H9 (cell line): Measurements from ENCODE around the gene MUC2. TPM values are rescaled to one million over a fixed set of nuclear protein-coding genes. Genes with fewer than 3 reads are reported as not detected.

Source experiments
- DNase-seq: peaks from one replicate; pipeline ENCODE4 v3.0.0-alpha.2; 2017
- H2AFZ ChIP-seq: one replicate; pipeline ENCODE4 v1.6.1; 2013; ENCODE audit warnings: mild to moderate bottlenecking, low read length, control low read depth, moderate library complexity
- H2AK5ac ChIP-seq: 2 replicates; pipeline ENCODE4 v1.6.1; 2013; ENCODE audit warnings: low read length, control low read depth, mixed read lengths; ENCODE audit not compliant: insufficient read length
- H2BK120ac ChIP-seq: one replicate; pipeline ENCODE4 v1.6.1; 2013; ENCODE audit warnings: low read depth, mild to moderate bottlenecking, low read length, control low read depth, inconsistent platforms; ENCODE audit not compliant: poor library complexity, severe bottlenecking
- H2BK12ac ChIP-seq: 2 replicates; pipeline ENCODE4 v1.6.1; 2013; ENCODE audit warnings: low read length, control low read depth, mixed read lengths, low read depth; ENCODE audit not compliant: insufficient read length
- H2BK15ac ChIP-seq: 2 replicates; pipeline ENCODE4 v1.6.1; 2013; ENCODE audit warnings: low read depth, low read length, control low read depth
- H2BK20ac ChIP-seq: one replicate; pipeline ENCODE4 v1.6.1; 2013; ENCODE audit warnings: low read depth, mild to moderate bottlenecking, low read length, control low read depth, inconsistent platforms; ENCODE audit not compliant: poor library complexity, severe bottlenecking
- H2BK5ac ChIP-seq: 2 replicates; pipeline ENCODE4 v1.6.1; 2013; ENCODE audit warnings: low read length, control low read depth, mixed read lengths; ENCODE audit not compliant: insufficient read length
- H3K14ac ChIP-seq: 2 replicates; pipeline ENCODE4 v1.6.1; 2013; ENCODE audit warnings: low read length, control low read depth; ENCODE audit not compliant: insufficient read depth
- H3K18ac ChIP-seq: 2 replicates; pipeline ENCODE4 v1.6.1; 2013; ENCODE audit warnings: low read depth, mild to moderate bottlenecking, mixed read lengths, low read length, control low read depth; ENCODE audit not compliant: insufficient read length
- H3K23ac ChIP-seq: 2 replicates; pipeline ENCODE4 v1.6.1; 2013; ENCODE audit warnings: low read length, control low read depth, mixed read lengths, low read depth; ENCODE audit not compliant: insufficient read length
- H3K23me2 ChIP-seq: 2 replicates; pipeline ENCODE4 v1.6.1; 2013; ENCODE audit warnings: low read depth, mild to moderate bottlenecking, mixed read lengths, low read length, control low read depth; ENCODE audit not compliant: insufficient read length, poor library complexity, severe bottlenecking
- H3K27ac ChIP-seq: 2 replicates; pipeline ENCODE4 v1.5.1; 2013; ENCODE audit warnings: low read length, control low read depth, mixed read lengths, low read depth; ENCODE audit not compliant: insufficient read length
- H3K27me3 ChIP-seq: 2 replicates; pipeline ENCODE4 v1.6.1; 2013; ENCODE audit warnings: low read length, control low read depth, inconsistent platforms; ENCODE audit not compliant: insufficient read depth
- H3K4ac ChIP-seq: 2 replicates; pipeline ENCODE4 v1.6.1; 2013; ENCODE audit warnings: low read depth, mild to moderate bottlenecking, control low read depth, inconsistent platforms, low read length, moderate library complexity
- H3K4me1 ChIP-seq: 2 replicates; pipeline ENCODE4 v1.6.1; 2013; ENCODE audit warnings: low read length, control low read depth, inconsistent platforms; ENCODE audit not compliant: insufficient read depth
- H3K4me2 ChIP-seq: 2 replicates; pipeline ENCODE4 v1.6.1; 2013; ENCODE audit warnings: low read length, control low read depth, mixed read lengths; ENCODE audit not compliant: insufficient read length, insufficient read depth
- H3K56ac ChIP-seq: 2 replicates; pipeline ENCODE4 v1.6.1; 2013; ENCODE audit warnings: low read depth, mild to moderate bottlenecking, mixed read lengths, low read length, control low read depth; ENCODE audit not compliant: insufficient read length
- H3K79me1 ChIP-seq: 2 replicates; pipeline ENCODE4 v1.6.1; 2013; ENCODE audit warnings: low read depth, mild to moderate bottlenecking, moderate library complexity, low read length, control low read depth, inconsistent platforms; ENCODE audit not compliant: insufficient read depth, poor library complexity, severe bottlenecking
- H3K79me2 ChIP-seq: 2 replicates; pipeline ENCODE4 v1.6.1; 2013; ENCODE audit warnings: low read length, control low read depth, inconsistent platforms; ENCODE audit not compliant: insufficient read depth
- H3K9ac ChIP-seq: 2 replicates; pipeline ENCODE4 v1.6.1; 2013; ENCODE audit warnings: low read length, control low read depth, mixed read lengths; ENCODE audit not compliant: insufficient read length; ENCODE audit errors: extremely low read depth
- H3K9me3 ChIP-seq: one replicate; pipeline ENCODE4 v1.6.1; 2013; ENCODE audit warnings: low read depth, low read length, inconsistent platforms; ENCODE audit not compliant: control insufficient read depth
- H3T11ph ChIP-seq: one replicate; pipeline ENCODE4 v1.6.1; 2013; ENCODE audit warnings: mild to moderate bottlenecking, low read length, control low read depth, inconsistent platforms
- H4K20me1 ChIP-seq: one replicate; pipeline ENCODE4 v1.6.1; 2013; ENCODE audit not compliant: control insufficient read depth, insufficient read length, insufficient read depth
- H4K5ac ChIP-seq: 2 replicates; pipeline ENCODE4 v1.6.1; 2013; ENCODE audit warnings: low read depth, mild to moderate bottlenecking, mixed read lengths, low read length, control low read depth; ENCODE audit not compliant: insufficient read length
- H4K8ac ChIP-seq: replicated peaks from 2 replicates; pipeline ENCODE4 v1.6.1; 2013; ENCODE audit warnings: low read length, control low read depth, mixed read lengths, low read depth; ENCODE audit not compliant: insufficient read length
- H4K91ac ChIP-seq: 2 replicates; pipeline ENCODE4 v1.6.1; 2013; ENCODE audit warnings: low read depth, mild to moderate bottlenecking, moderate library complexity, mixed read lengths, low read length, control low read depth; ENCODE audit not compliant: insufficient read length
- H3K27ac Mint-ChIP-seq, 3 experiments: 2 replicates in 2 of 3; 3 replicates in 1 of 3; pipeline ENCODE4 v1.8.0; 2020 to 2021; ENCODE audit warnings: mixed read lengths in 3 of 3, mild to moderate bottlenecking in 1 of 3, moderate library complexity in 1 of 3
- H3K27me3 Mint-ChIP-seq: 2 replicates; pipeline ENCODE4 v1.8.0; 2021; ENCODE audit warnings: low read depth, mild to moderate bottlenecking, moderate library complexity, mixed read lengths
- H3K36me3 Mint-ChIP-seq, 3 experiments: 2 replicates in 2 of 3; 3 replicates in 1 of 3; pipeline ENCODE4 v1.8.0; 2020 to 2021; ENCODE audit warnings: low read depth in 3 of 3, mixed read lengths in 3 of 3; ENCODE audit not compliant: insufficient read depth in 1 of 3
- H3K4me1 Mint-ChIP-seq, 2 experiments: 2 replicates each; pipeline ENCODE4 v1.8.0; 2020; ENCODE audit warnings: mixed read lengths in 2 of 2
- H3K4me3 Mint-ChIP-seq, 2 experiments: 2 replicates in 1 of 2; 3 replicates in 1 of 2; pipeline ENCODE4 v1.8.0; 2020 to 2021; ENCODE audit warnings: mild to moderate bottlenecking in 2 of 2, mixed read lengths in 2 of 2, moderate library complexity in 1 of 2
- H3K9me3 Mint-ChIP-seq, 2 experiments: 2 replicates in 1 of 2; 3 replicates in 1 of 2; pipeline ENCODE4 v1.8.0; 2020; ENCODE audit warnings: mild to moderate bottlenecking in 2 of 2, mixed read lengths in 2 of 2, moderate library complexity in 1 of 2
- CTCF ChIP-seq: fragments of 200-600 bp; sonication (generic); conservative IDR thresholded peaks from 3 replicates; pipeline ENCODE4 v1.8.0; 2021; ENCODE audit warnings: antibody characterized with exemption, mild to moderate bottlenecking
- WGBS: extraction: QIAGEN DNeasy Blood & Tissue Kit; methylation state at CpG from one replicate; pipeline ENCODE4 v1.1.7; 2013; ENCODE audit warnings: missing lambda C conversion rate, low lambda C conversion rate, mixed read lengths; ENCODE audit not compliant: insufficient read length; ENCODE audit errors: extremely low coverage; 5-methylcytosine and 5-hydroxymethylcytosine counted together
- total RNA-seq: library from RNA; stranded (reverse); gene quantifications from 2 replicates; pipeline ENCODE4 v1.2.1, GENCODE V29; 2021

MUC2 gene
- total RNA-seq, 1 experiment from 2014 or later: not detected

GRCh38 chr11:1036931-1037330, 37.7 kb upstream of the MUC2 start:
- no peak overlapping the region for H3K18ac ChIP-seq
- no peak overlapping the region for H3K4me2 ChIP-seq
- no peak overlapping the region for H2BK5ac ChIP-seq
- H2AFZ ChIP-seq: no peak overlapping the region
- no peak overlapping the region for H3K9ac ChIP-seq
- no peak overlapping the region for H3K14ac ChIP-seq
- no peaks in the 10 kb centered on the region for H3K4me1 Mint-ChIP-seq
- no peaks in the 10 kb centered on the region for H4K20me1 ChIP-seq
- H2BK15ac ChIP-seq: no peak overlapping the region
- no peaks in the 10 kb centered on the region for H3K4me1 ChIP-seq
- H3K27me3 ChIP-seq: no peaks in the 10 kb centered on the region
- no peaks in the 10 kb centered on the region for H3K36me3 Mint-ChIP-seq
- no peak overlapping the region for H3K56ac ChIP-seq
- TF ChIP-seq CTCF: no peak
- no peak overlapping the region for H2BK12ac ChIP-seq
- H3K79me1 ChIP-seq: no peaks in the 10 kb centered on the region
- no peak overlapping the region for H3K4me3 Mint-ChIP-seq
- no peak overlapping the region for H2BK20ac ChIP-seq
- no peak overlapping the region for H4K91ac ChIP-seq
- H3K27ac ChIP-seq: no peak overlapping the region
- H4K5ac ChIP-seq: no peak overlapping the region
- H4K8ac ChIP-seq: no peak overlapping the region
- H2BK120ac ChIP-seq: no peak overlapping the region
- H3K9me3 Mint-ChIP-seq: peaks cover 0 to 6% of the 10 kb centered on the region in 2 experiments; a peak in 2 of 5 replicates
- DNase-seq: no peak
- H2AK5ac ChIP-seq: no peak overlapping the region
- H3K9me3 ChIP-seq: no peaks in the 10 kb centered on the region
- no peak overlapping the region for H3K27ac Mint-ChIP-seq
- H3K23me2 ChIP-seq: no peaks in the 10 kb centered on the region
- H3T11ph ChIP-seq: no peak overlapping the region
- no peak overlapping the region for H3K4ac ChIP-seq
- no peaks in the 10 kb centered on the region for H3K27me3 Mint-ChIP-seq
- no CpG with 5 or more reads among the region's 13 CpGs for WGBS
- H3K79me2 ChIP-seq: no peaks in the 10 kb centered on the region
- H3K23ac ChIP-seq: no peak overlapping the region
